ENCODE measurements around the gene ENTPD2. TPM values are rescaled to one million over a fixed set of nuclear protein-coding genes. Genes with fewer than 3 reads are reported as not detected.

ENTPD2 gene
- total RNA-seq, 4 donors from 2014 or later: 3.6 to 17.1 (median 14.1) TPM

GRCh38 chr9:137079401-137079787 lies 25.5 kb upstream of the ENTPD2 start:
- 56% methylated on average over 13 of the region's 13 CpGs; no CpG with 5 or more reads in 1 of the 2 donors for WGBS, 2 donors (ENCODE audit: low coverage in 1 of 2)
- H3K4me3 ChIP-seq: no peak overlapping the region
- intact Hi-C loops (cut with DNase I; ENCODE audit: low total_unique reads) (no loop called here), in situ Hi-C loops (cut with MboI; ENCODE audit: low pct_ligation_motif_present in 1 of 4, low pct_unique_long_range_greater_than_20kb in 1 of 4, low sequenced_read_pairs in 3 of 4) (no loop called here)
- H3K4me1 ChIP-seq: peaks cover 16 to 33% (median 24%) of the 10 kb centered on the region in 4 donors
- H3K27ac ChIP-seq: no peak overlapping the region
- no peaks in the 10 kb centered on the region for H3K36me3 ChIP-seq
- no peaks in the 10 kb centered on the region for H3K9me3 ChIP-seq
- TF ChIP-seq POLR2AphosphoS5 (IDR thresholded peaks at IDR 0.05): no peak
- TF ChIP-seq CTCF (IDR thresholded peaks at IDR 0.05): no peak
- TF ChIP-seq EP300 (IDR thresholded peaks at IDR 0.05; ENCODE audit: low read depth): no peak
- no peak for TF ChIP-seq POLR2A (IDR thresholded peaks at IDR 0.05)
- DNase-seq: no peak
- H3K27me3 ChIP-seq: peaks cover 23% of the 10 kb centered on the region

- WGBS, 2 donors (ENCODE audit: low coverage in 1 of 2): 55% methylated on average over 22 of the region's 51 CpGs; no CpG with 5 or more reads in 1 of the 2 donors
- H3K4me3 ChIP-seq: peak overlapping the region in 2 of 4 donors; percentile 45 to 71
These were observed 25.0 kb upstream of the ENTPD2 start for GRCh38 chr9:137078701-137079400.

GRCh38 chr9:137077758-137078693 lies 24.2 kb upstream of the ENTPD2 start:
- Histone ChIP-seq H3K27ac (peak overlapping the region; percentile 56 to 73 (median 66)), H3K4me3 (peak overlapping the region; percentile 43 to 74 (median 58)), H3K36me3 (no peaks in the 10 kb centered on the region), H3K4me1 (peaks cover 16 to 32% (median 24%) of the 10 kb centered on the region in 4 donors), H3K27me3 (peaks cover 23% of the 10 kb centered on the region), H3K9me3 (no peaks in the 10 kb centered on the region)
- 0 to 24% methylated on average over 18 to 42 of the region's 76 CpGs for whole genome bisulfite sequencing, 2 donors (ENCODE audit: low coverage in 1 of 2)
- TF ChIP-seq CTCF (IDR thresholded peaks at IDR 0.05) (no peak), EP300 (IDR thresholded peaks at IDR 0.05; ENCODE audit: low read depth) (no peak), POLR2AphosphoS5 (IDR thresholded peaks at IDR 0.05) (no peak), POLR2A (IDR thresholded peaks at IDR 0.05) (no peak)
- in situ Hi-C loops (cut with MboI; ENCODE audit: low pct_ligation_motif_present in 1 of 4, low pct_unique_long_range_greater_than_20kb in 1 of 4, low sequenced_read_pairs in 3 of 4) (no loop called here), intact Hi-C loops (cut with DNase I; ENCODE audit: low total_unique reads) (no loop called here)
- DNase-seq: peak; percentile 59

More at GRCh38 chr9:137078701-137079400, 25.0 kb upstream of the ENTPD2 start:
- Histone ChIP-seq H3K4me1 (peaks cover 16 to 33% (median 24%) of the 10 kb centered on the region in 4 donors), H3K27ac (peak overlapping the region in 3 of 4 donors; percentile 45 to 70 (median 63)), H3K36me3 (no peaks in the 10 kb centered on the region), H3K27me3 (peaks cover 23% of the 10 kb centered on the region), H3K9me3 (no peaks in the 10 kb centered on the region)
- intact Hi-C loops (cut with DNase I; ENCODE audit: low total_unique reads) (no loop called here), in situ Hi-C loops (cut with MboI; ENCODE audit: low pct_ligation_motif_present in 1 of 4, low pct_unique_long_range_greater_than_20kb in 1 of 4, low sequenced_read_pairs in 3 of 4) (no loop called here)
- DNase-seq: peak; percentile 58
- peak in 1 of 3 donors; percentile 27 for TF ChIP-seq POLR2AphosphoS5 (IDR thresholded peaks at IDR 0.05)
- TF ChIP-seq POLR2A (IDR thresholded peaks at IDR 0.05): no peak

GRCh38 chr9:137077010-137077747 lies 23.3 kb upstream of the ENTPD2 start, which contains the start of gene UAP1L1:
Gene UAP1L1, plus strand, starts transcription at chr9:137077517. Its CDS starts 16 bp downstream, at chr9:137077533.
- intact Hi-C loops (cut with DNase I; ENCODE audit: low total_unique reads): no loop called here
- Histone ChIP-seq H3K36me3 (no peaks in the 10 kb centered on the region), H3K4me3 (peak within 1 kb of the TSS; percentile 43 to 74 (median 58)), H3K4me1 (peaks cover 16 to 32% (median 24%) of the 10 kb centered on the region in 4 donors), H3K27ac (peak within 1 kb of the TSS; percentile 63 to 73 (median 66)), H3K9me3 (no peaks in the 10 kb centered on the region), H3K27me3 (peaks cover 23% of the 10 kb centered on the region)
- TF ChIP-seq CTCF (IDR thresholded peaks at IDR 0.05) (no peak), EP300 (IDR thresholded peaks at IDR 0.05; ENCODE audit: low read depth) (no peak), POLR2A (IDR thresholded peaks at IDR 0.05) (no peak), POLR2AphosphoS5 (IDR thresholded peaks at IDR 0.05) (peak; percentile 25 to 64 (median 58))
- WGBS, 2 donors (ENCODE audit: low coverage in 1 of 2): 2% methylated on average over 30 of the region's 87 CpGs; no CpG with 5 or more reads in 1 of the 2 donors
- peak; percentile 81 for DNase-seq
- in situ Hi-C loops (cut with MboI; ENCODE audit: low pct_ligation_motif_present in 1 of 4, low pct_unique_long_range_greater_than_20kb in 1 of 4, low sequenced_read_pairs in 3 of 4): no loop called here

All from transverse colon (tissue), 4 donors.